B cell (primary cell): Measurements from ENCODE around the gene RNH1. TPM values are rescaled to one million over a fixed set of nuclear protein-coding genes. Genes with fewer than 3 reads are reported as not detected.
A peak's percentile ranks its signal among the peaks of the same experiment; 100 is the strongest.

Source experiments
- ATAC-seq: fragments of 200-7000 bp; cut with Tn5 transposase; one replicate; pipeline ENCODE4 v1.10.0; 2021; ENCODE audit warnings: low read depth, mild to moderate bottlenecking, moderate number of reproducible peaks, moderate library complexity
- CTCF ChIA-PET: fragments of 350-600 bp; sonication (Branson Sonifier 250); formaldehyde crosslinking; loops from one replicate; lab custom pipeline; 2021; ENCODE audit warnings: antibody characterized with exemption, inconsistent platforms; lab: Charles Lee
- POLR2A ChIA-PET: fragments of 350-600 bp; sonication (Branson Sonifier 250); formaldehyde crosslinking; loops from one replicate; lab custom pipeline; 2021; ENCODE audit warnings: antibody characterized with exemption; lab: Charles Lee
- DNase-seq: peaks from one replicate; pipeline ENCODE4 v3.0.0; 2013
- H2AFZ ChIP-seq: 2 replicates; pipeline ENCODE4 v1.6.1; 2012; ENCODE audit warnings: mild to moderate bottlenecking, low read depth, low read length; ENCODE audit not compliant: insufficient read depth, poor library complexity, severe bottlenecking
- H3K27ac ChIP-seq, 2 donors: 1 replicate in 1 of 2; 2 replicates in 1 of 2; pipeline ENCODE4 v1.5.1; 2012 to 2013; ENCODE audit warnings: low read length in 2 of 2, mild to moderate bottlenecking in 2 of 2, moderate library complexity in 1 of 2
- H3K27me3 ChIP-seq, 4 experiments: fragments of 200-600 bp in 1 of 4; sonication (generic) in 1 of 4; replicated peaks in 1 of 4; 1 replicate in 2 of 4; 2 replicates in 2 of 4; pipeline versions ENCODE4 v1.6.1 to v1.7.0; 2013 to 2016; ENCODE audit warnings: low read length in 3 of 4, mild to moderate bottlenecking in 2 of 4, mixed read lengths in 1 of 4, moderate library complexity in 1 of 4; ENCODE audit not compliant: insufficient read depth in 4 of 4, control insufficient read depth in 3 of 4; ENCODE audit errors: control extremely low read depth in 1 of 4
- H3K36me3 ChIP-seq, 2 experiments: replicated peaks in 1 of 2; 1 replicate in 1 of 2; 2 replicates in 1 of 2; pipeline versions ENCODE4 v1.6.1 to v1.7.1; 2013; ENCODE audit warnings: low read length in 1 of 2; ENCODE audit not compliant: insufficient read depth in 2 of 2, control insufficient read depth in 1 of 2; ENCODE audit errors: control extremely low read depth in 1 of 2, extremely low read depth in 1 of 2
- H3K4me1 ChIP-seq, 2 donors: fragments of 200-600 bp in 1 of 2; sonication (generic) in 1 of 2; 1 replicate in 1 of 2; 2 replicates in 1 of 2; pipeline versions ENCODE4 v1.5.1 to v1.6.1; 2013 to 2017; ENCODE audit warnings: low read length in 2 of 2; ENCODE audit not compliant: control insufficient read depth in 2 of 2, insufficient read depth in 2 of 2
- H3K4me2 ChIP-seq: replicated peaks from 2 replicates; pipeline ENCODE3; 2012; ENCODE audit warnings: mild to moderate bottlenecking, low read depth, low read length; ENCODE audit not compliant: poor library complexity, severe bottlenecking
- H3K4me3 ChIP-seq, 5 experiments: fragments of 200-600 bp in 1 of 5; sonication (generic) in 1 of 5; 1 replicate in 3 of 5; 2 replicates in 2 of 5; pipeline versions ENCODE4 v1.5.1 to v1.7.0; 2011 to 2016; ENCODE audit warnings: low read length in 4 of 5, mild to moderate bottlenecking in 4 of 5, low read depth in 2 of 5, control low read depth in 1 of 5, moderate library complexity in 1 of 5; ENCODE audit not compliant: insufficient read depth in 1 of 5; ENCODE audit errors: control extremely low read depth in 1 of 5, extremely low read depth in 1 of 5
- H3K79me2 ChIP-seq: fragments of 200-600 bp; sonication (generic); one replicate; pipeline ENCODE4 v1.6.0; 2016; ENCODE audit warnings: low read length; ENCODE audit not compliant: control insufficient read depth, insufficient read depth
- H3K9ac ChIP-seq: fragments of 200-600 bp; sonication (generic); 2 replicates; pipeline ENCODE4 v1.6.1; 2017; ENCODE audit warnings: mild to moderate bottlenecking, low read length, moderate library complexity
- H3K9me3 ChIP-seq, 3 donors: one replicate each; pipeline versions ENCODE4 v1.6.1 to v1.7.1; 2013; ENCODE audit warnings: low read length in 2 of 3; ENCODE audit not compliant: control insufficient read depth in 2 of 3, insufficient read depth in 1 of 3; ENCODE audit errors: control extremely low read depth in 1 of 3
- H4K20me1 ChIP-seq: 2 replicates; pipeline ENCODE4 v1.6.0; 2012; ENCODE audit warnings: mild to moderate bottlenecking, low read length; ENCODE audit not compliant: insufficient read depth, control insufficient read depth, poor library complexity, severe bottlenecking
- H3K27ac Mint-ChIP-seq: one replicate; pipeline ENCODE4 v1.8.0; 2021; ENCODE audit warnings: mixed read lengths
- H3K27me3 Mint-ChIP-seq: one replicate; pipeline ENCODE4 v1.8.0; 2021; ENCODE audit warnings: mixed read lengths
- H3K4me1 Mint-ChIP-seq: one replicate; pipeline ENCODE4 v1.8.0; 2021; ENCODE audit warnings: mixed read lengths
- H3K4me3 Mint-ChIP-seq: one replicate; pipeline ENCODE4 v1.8.0; 2021; ENCODE audit warnings: mixed read lengths
- H3K9me3 Mint-ChIP-seq: one replicate; pipeline ENCODE4 v1.8.0; 2022; ENCODE audit warnings: mixed read lengths; ENCODE audit not compliant: insufficient read depth
- CTCF ChIP-seq: fragments of 200-600 bp; IDR thresholded peaks from one replicate; pipeline ENCODE4 v1.8.0; 2022; ENCODE audit warnings: antibody characterized with exemption, mild to moderate bottlenecking
- EZH2 ChIP-seq: IDR thresholded peaks from 2 replicates; pipeline ENCODE4 v1.6.1; 2012; ENCODE audit warnings: borderline replicate concordance, low read depth, mild to moderate bottlenecking, moderate library complexity, low read length; ENCODE audit not compliant: insufficient read depth, poor library complexity, severe bottlenecking
- WGBS: methylation state at CpG from one replicate; pipeline ENCODE4 v1.1.5; 2013; ENCODE audit warnings: missing lambda C conversion rate; ENCODE audit not compliant: insufficient coverage; 5-methylcytosine and 5-hydroxymethylcytosine counted together
- intact Hi-C: fragments of 100-400 bp; cut with micrococcal nuclease; formaldehyde crosslinking; loops from one replicate; pipeline ENCODE4 v1.10.0; 2022
- polyA plus RNA-seq: library from polyadenylated mRNA; depleted of rRNA; stranded (reverse); fragments of >200 nt; gene quantifications from 2 replicates; pipeline ENCODE4 v1.2.3, GENCODE V29; 2012
- total RNA-seq, 2 donors: library from RNA; stranded (reverse); fragments of 120-200 nt in 1 of 2; gene quantifications; 1 replicate in 1 of 2; 2 replicates in 1 of 2; pipeline versions ENCODE4 v1.2.3 to v1.2.4, GENCODE V29; 2013 to 2022

RNH1 gene
- total and polyA plus RNA-seq, 2 donors (not counting 1 experiment from before 2014, with no cell fraction given) = 81.0 to 159 TPM

GRCh38 chr11:457111-457760, 49.8 kb downstream of the RNH1 start:
- no peak overlapping the region for H2AFZ ChIP-seq
- H3K4me1 ChIP-seq = peaks cover 21 to 23% of the 10 kb centered on the region in 2 donors
- peak overlapping the region; percentile 64 for H3K4me3 Mint-ChIP-seq
- TF ChIP-seq EZH2 (no peak), CTCF (no peak)
- ATAC-seq = peak; percentile 24
- no peaks in the 10 kb centered on the region for H3K27me3 Mint-ChIP-seq
- H3K27ac ChIP-seq = no peak overlapping the region
- H3K4me2 ChIP-seq = peak overlapping the region; percentile 44
- intact Hi-C loops = loop anchor here (10.0 kb wide), 1 partner anchor 338 kb away; the partner anchor contains the start of genes CEND1 and SLC25A22
- no peak overlapping the region for H3K9ac ChIP-seq
- no peaks in the 10 kb centered on the region for H3K27me3 ChIP-seq
- H3K4me1 Mint-ChIP-seq = peaks cover 21% of the 10 kb centered on the region
- H3K9me3 ChIP-seq = no peaks in the 10 kb centered on the region
- WGBS = 15% methylated on average over 17 of the region's 23 CpGs
- CTCF ChIA-PET = interaction anchor here (1.4 kb wide), 1 partner anchor 9 kb away, joined by 5 read pairs; no protein-coding TSS in a partner anchor
- H3K36me3 ChIP-seq = peaks cover 0 to 18% of the 10 kb centered on the region in 2 experiments
- peaks cover 15% of the 10 kb centered on the region for H4K20me1 ChIP-seq
- H3K27ac Mint-ChIP-seq = peak overlapping the region; percentile 80
- POLR2A ChIA-PET = no interaction called here
- no peak overlapping the region for H3K4me3 ChIP-seq
- peaks cover 33% of the 10 kb centered on the region for H3K79me2 ChIP-seq
- no peaks in the 10 kb centered on the region for H3K9me3 Mint-ChIP-seq
- no peak for DNase-seq

GRCh38 chr11:456533-456932, 50.5 kb downstream of the RNH1 start:
- H3K27ac ChIP-seq = no peak overlapping the region
- CTCF ChIA-PET = interaction anchor here (1.4 kb wide), 1 partner anchor 8 kb away, joined by 5 read pairs; no protein-coding TSS in a partner anchor
- H4K20me1 ChIP-seq = peaks cover 12% of the 10 kb centered on the region
- no peak overlapping the region for H3K4me3 ChIP-seq
- no peaks in the 10 kb centered on the region for H3K9me3 ChIP-seq
- H3K36me3 ChIP-seq = peaks cover 0 to 18% of the 10 kb centered on the region in 2 experiments
- peaks cover 29% of the 10 kb centered on the region for H3K79me2 ChIP-seq
- Mint-ChIP-seq H3K4me1 (peaks cover 23% of the 10 kb centered on the region), H3K4me3 (peak overlapping the region; percentile 64), H3K9me3 (no peaks in the 10 kb centered on the region), H3K27me3 (no peaks in the 10 kb centered on the region), H3K27ac (peak overlapping the region; percentile 80)
- no peak overlapping the region for H3K9ac ChIP-seq
- POLR2A ChIA-PET = no interaction called here
- intact Hi-C loops = loop anchor here (10.0 kb wide), 1 partner anchor 338 kb away; the partner anchor contains the start of genes CEND1 and SLC25A22
- H3K4me2 ChIP-seq = peak overlapping the region; percentile 44
- no peak overlapping the region for H2AFZ ChIP-seq
- peaks cover 24 to 30% of the 10 kb centered on the region in 2 donors for H3K4me1 ChIP-seq
- DNase-seq = no peak
- no peak for TF ChIP-seq EZH2
- no peak for TF ChIP-seq CTCF
- ATAC-seq = peak; percentile 21
- WGBS = 19% methylated on average over 5 of the region's 7 CpGs
- no peaks in the 10 kb centered on the region for H3K27me3 ChIP-seq
